Thyroid gland (tissue), 4 donors: ENCODE measurements around the gene IMPDH2.

Experiments used
- POLR2A ChIP-seq, 2 donors: fragments of 450-650 bp; IDR thresholded peaks; one replicate each; pipeline ENCODE4 v1.6.1; 2017; ENCODE audit warnings: antibody characterized with exemption in 2 of 2, mild to moderate bottlenecking in 2 of 2, moderate library complexity in 1 of 2
- TF ChIP-seq, protein P1 (sequence below), 6 experiments: fragments of 200-600 bp in 3 of 6; fragments of 450-650 bp in 3 of 6; sonication (generic) in 3 of 6; IDR thresholded peaks; one replicate each; pipeline ENCODE4 v1.5.1; 2016 to 2019; ENCODE audit warnings: antibody characterized with exemption in 6 of 6, mild to moderate bottlenecking in 2 of 6, inconsistent platforms in 1 of 6, moderate library complexity in 1 of 6

DNA sequence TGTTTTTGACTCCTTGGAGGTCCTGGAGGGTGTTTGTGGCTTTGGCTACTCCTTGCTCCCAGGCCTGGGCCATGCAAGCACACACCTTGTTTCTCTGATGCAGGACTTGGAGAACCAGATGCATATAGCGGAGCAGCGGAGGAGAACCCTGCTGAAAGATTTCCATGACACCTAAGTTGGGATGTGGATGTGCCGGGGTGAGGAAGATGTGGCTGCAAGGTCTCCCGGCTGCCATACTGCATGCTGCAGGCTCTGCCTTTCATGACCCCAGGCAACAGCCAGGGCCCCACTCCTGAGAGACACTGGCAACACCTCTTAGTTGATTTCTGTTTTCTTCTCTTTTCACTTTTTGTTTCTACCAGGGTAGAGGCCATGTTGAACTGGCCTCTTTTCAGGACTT, 46.1 kb downstream of the IMPDH2 start:
- TF ChIP-seq, protein P1, sequence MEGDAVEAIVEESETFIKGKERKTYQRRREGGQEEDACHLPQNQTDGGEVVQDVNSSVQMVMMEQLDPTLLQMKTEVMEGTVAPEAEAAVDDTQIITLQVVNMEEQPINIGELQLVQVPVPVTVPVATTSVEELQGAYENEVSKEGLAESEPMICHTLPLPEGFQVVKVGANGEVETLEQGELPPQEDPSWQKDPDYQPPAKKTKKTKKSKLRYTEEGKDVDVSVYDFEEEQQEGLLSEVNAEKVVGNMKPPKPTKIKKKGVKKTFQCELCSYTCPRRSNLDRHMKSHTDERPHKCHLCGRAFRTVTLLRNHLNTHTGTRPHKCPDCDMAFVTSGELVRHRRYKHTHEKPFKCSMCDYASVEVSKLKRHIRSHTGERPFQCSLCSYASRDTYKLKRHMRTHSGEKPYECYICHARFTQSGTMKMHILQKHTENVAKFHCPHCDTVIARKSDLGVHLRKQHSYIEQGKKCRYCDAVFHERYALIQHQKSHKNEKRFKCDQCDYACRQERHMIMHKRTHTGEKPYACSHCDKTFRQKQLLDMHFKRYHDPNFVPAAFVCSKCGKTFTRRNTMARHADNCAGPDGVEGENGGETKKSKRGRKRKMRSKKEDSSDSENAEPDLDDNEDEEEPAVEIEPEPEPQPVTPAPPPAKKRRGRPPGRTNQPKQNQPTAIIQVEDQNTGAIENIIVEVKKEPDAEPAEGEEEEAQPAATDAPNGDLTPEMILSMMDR (IDR thresholded peaks at IDR 0.05), result no peak
- no peak for TF ChIP-seq POLR2A (IDR thresholded peaks at IDR 0.05)
